ENCODE results near the gene CDH4.

CDH4 gene

DNA sequence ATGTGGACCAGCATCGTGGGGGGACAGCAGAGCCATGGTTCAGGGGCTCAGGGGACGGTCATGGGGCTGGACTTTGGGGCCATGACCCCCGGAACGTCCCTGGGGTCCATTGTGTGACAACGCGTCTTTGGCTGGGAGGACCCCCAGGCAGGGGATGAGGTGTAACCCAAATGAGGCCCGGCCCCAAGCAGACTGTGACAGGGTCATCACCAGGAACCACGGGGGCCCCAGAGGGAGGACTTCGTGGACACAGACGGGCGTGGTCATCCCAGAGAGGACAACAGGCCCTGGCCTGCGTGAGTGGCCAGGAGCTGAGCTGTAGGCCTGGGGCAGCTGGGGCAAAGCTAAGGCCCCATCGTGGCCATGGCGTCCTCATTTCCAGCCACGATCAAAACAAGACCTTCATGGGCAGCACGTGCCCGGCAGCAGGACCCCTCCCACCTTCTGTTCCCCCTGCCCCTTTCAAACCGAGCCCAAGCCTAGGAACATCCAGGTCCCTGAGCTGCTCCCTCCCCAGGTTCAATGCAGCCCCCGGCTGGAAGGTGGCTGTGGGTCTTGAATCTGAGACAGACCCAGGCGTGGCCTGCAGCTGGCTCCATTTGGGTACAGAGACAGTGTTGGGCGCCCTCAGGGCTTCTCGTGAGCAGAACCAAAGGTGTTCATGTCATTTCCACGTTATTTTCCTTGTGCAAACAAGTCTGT, 625.9 kb downstream of the CDH4 start:
- no peak for FAIRE-seq

DNA sequence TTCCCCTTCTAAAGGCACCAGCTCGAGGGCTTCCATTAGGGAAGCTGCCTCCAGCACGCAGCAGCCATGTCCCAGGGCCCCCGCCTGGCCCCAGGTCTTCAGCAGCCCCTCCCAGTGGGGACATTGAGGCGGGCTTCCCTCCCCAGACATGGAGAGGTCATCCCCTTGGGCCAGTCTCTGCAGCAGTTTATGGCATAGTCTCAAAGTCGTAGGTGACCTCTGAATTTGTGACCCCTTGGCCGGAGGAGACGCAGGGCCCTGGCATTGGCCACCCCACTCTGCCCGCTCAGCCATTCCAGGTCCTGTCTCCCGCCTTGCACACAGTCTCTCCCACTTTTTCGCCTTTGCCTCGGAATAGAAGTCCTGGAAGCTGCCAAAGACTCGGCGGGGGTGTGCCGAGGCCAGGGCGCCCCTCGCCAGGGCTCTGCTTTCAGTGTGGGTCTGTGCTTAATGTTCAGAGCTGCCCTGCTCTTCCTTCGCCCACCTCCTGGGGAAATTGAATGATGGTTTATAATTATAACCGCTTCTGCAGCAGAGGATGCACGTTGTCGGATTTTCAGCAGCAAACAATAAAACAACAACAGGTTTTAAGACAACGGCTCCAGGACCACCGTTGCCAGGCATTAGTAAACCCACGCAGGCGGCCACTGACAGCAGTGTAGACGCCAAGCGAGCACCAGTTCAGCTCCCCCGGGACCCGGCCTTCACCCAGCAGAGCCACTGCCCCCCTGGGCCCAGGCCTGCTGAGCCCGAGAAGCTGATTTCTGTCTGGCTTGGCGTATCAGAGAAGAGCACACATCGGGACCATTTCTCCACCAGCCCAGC, 626.6 kb downstream of the CDH4 start:
- FAIRE-seq: no peak

DNA sequence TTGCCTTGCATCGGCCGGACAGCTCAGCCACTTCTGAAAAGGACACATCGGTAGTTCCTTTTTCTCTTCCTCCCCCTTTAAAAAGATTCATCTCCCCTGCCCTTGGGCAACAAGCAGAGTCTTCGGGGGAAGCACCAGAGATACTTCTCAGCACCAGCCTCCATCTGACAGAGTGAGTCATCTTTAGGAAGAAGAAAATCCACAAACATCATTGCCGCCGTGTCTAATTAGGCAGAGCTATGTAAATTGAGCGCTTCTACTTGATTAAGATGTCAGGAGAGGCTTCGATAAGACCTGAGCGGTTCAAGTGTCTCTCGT, 627.2 kb downstream of the CDH4 start:
- FAIRE-seq: no peak

DNA sequence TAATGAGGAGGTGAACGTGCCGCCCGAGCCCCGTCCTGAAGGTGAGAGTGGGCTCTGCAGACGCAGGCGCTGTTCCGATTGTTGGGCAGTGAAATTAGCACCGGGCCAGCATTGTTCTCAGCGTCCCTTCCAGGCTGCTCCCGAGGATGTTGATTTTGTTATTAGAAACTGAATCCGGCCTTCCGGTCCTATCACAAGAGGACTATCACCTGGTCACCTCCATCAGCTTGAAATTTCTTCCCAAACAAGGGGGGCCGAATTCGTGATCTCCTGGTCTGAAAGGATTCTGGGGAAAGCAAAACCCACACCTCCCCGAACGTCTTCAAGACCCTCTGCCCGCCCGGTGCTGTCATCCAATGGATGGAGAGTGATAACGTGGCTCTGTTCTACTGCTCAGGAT, 627.6 kb downstream of the CDH4 start:
- FAIRE-seq: no peak

GRCh38 chr20:61880706-61881105, 628.6 kb downstream of the CDH4 start:
- no peak for FAIRE-seq

- no peak for FAIRE-seq
Measured at GRCh38 chr20:61881416-61881815, 629.4 kb downstream of the CDH4 start.

GRCh38 chr20:61881861-61882260, 629.8 kb downstream of the CDH4 start:
- FAIRE-seq: no peak

GRCh38 chr20:61882716-61883615, 630.9 kb downstream of the CDH4 start:
- FAIRE-seq: no peak

DNA sequence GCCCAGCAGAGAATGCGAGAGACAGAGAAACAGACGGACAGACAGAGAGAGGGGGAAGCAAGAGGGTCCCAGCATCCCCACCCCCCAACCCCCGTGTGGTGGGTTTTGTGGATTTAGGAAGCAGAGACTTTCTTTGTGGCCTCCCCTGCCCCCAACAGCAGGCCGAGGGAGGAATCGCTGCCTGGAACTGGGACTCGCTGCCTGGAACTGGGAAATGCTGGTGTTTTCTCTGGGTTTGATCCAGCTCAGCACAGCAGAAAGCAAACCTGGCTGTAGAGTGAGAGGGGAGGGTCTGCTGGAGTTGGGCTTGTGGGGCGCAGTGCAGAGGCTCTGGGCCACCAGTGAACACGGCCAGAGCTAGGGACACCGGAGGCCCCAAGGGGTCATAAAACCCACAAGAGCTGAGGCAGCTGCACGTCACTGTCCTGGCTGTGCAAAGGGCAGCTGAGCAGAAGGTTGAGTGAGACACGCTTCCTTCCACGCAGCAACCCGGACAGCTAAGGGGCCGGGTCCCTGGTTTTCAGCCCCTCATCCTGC, 631.9 kb downstream of the CDH4 start:
- no peak for FAIRE-seq

DNA sequence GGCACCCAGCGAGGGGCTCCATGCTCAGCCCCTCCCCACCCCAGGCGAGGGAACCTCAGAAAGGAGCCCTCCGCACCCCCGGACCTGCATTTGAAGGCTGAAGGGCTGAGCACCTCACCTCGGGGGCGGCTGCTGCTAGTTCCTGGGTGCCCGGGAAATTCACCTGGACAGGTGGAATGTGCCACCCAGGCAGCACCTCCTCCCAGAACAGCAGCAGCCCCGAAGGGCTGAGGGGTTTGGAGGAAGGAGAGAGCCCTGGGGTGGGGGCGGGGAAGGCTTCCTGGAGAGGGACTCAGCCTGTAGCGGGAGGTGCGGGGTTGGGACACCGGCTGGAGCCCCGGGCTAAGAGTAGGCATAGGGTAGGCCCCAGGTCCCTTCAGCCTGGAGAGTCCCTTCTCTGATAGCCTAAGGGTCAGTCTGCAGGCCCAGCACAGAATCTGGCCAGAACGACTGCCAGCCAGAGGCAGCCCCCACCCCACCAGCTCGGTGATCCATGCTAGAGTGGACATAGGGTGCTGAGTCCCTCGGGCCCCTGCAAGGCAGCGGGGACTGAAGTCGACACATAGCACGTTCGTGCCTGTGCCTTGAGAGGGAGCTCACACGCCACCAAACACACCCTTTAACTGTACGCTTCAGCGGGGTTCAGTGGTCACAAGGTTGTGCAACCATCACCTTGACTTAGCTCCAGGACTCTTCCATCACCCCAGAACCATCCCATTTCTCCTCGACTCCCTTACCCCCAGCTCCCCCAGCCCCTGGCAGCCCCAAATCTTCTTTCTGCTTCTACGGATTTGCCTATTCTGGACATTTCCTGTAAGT, 632.7 kb downstream of the CDH4 start:
- no peak for FAIRE-seq

DNA sequence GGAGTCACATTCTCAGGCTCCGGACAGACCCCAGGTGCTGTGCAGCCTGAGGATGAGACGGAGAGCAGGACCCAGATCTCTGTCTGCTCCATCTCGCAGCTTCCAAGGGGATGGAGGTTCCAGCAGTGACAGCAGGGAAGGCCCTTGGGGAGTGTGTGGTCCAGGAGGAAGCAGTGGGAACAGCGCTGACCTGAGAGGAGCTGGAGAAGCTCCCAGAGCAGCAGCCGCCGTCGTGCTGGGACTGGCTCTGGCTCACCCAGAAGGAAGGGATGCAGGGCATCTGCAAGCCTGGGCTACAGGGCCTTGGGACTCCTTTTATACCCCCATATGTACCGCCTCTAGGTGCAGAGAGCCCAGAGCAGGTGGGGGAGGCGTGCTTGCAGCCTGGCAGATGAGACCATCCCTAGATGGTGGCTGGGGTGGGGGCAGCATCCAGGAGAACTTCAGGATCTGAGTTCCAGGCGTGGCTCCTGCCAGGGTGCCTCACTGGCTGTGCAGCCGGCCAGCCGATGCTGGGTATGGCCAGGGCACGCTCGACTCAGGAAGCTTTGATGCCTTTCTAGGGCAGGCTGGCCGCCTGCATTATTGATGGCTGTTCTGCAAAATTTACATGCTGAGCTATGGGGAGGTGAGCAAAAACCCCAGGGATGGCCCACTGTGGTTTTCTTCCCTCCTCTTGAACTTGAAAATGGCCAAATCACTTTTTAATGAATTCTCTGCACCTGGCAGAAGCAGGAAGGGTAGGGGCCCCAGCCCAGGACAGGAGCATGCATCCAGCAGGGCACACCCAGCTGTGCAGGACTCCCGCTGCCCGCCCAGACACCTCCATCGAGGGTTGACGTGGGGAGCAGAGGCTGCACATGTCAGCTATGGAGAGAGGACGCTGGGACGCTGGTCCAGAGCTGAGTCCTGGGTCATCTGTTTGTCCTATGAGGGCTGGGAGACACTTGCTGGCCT, 634.0 kb downstream of the CDH4 start:
- no peak for FAIRE-seq

DNA sequence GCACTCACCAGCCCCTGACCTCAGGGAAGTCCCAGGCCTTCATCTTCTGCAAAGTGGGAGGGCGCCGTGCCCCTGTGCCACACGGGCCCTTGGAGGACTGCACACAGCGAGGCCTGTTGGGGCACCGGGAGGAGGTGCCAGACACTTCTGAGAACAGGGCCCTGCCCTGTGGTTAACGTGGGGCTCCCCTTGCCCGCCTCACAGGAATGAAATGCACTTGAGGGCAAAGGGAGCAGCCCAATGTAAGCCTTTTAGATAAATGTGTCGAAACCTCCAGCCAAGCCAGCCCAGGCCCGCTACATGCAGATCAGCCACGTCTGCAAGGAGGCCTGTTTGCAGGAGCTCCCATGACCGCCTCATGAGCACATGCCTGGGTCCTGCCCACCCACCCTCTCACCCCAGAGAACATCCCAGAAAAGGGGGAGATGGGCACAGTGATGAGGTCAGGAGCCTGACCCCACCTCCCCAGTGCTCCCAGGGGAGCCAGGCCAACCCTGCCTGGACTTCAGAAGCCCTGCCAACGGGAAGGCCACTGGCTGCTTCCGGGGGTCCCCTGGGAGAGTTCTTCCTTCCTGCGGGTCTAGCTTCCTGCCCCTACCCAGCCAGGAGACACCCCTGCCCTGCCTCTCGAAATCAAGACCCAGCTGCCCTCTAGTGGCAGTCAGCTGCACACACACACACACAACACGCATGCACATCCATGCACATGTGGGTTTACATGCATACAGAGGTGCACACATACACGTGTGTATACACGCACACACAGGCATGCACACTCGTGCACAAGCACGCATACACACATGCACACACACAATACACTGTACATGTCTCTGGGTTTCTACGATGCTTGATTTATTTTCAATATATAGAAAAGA, 634.9 kb downstream of the CDH4 start:
- no peak for FAIRE-seq

DNA sequence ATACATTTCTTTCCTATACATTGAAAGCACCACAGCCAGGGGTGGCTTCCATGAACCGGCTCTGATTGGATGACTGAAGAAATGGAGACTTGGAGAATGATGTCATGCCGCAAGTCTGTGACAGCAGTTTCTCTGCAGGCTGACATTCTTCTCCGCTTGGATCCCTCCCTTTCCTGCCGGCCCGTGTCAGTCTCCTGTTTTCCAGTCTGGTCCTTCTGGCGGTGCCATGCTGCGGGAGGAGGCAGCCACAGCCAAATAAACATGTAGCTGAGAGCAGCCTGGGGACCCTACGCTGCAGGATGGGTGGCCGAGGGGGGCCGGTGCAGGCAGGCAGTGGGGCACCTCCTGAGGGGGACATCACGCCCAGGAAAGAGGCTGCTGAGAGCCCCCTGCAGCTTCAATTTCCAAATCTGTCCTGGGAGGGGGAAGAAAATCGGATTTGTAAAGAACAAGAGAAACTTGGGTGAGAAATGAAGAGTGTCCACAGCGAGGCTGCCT, 635.6 kb downstream of the CDH4 start:
- FAIRE-seq: no peak

GRCh38 chr20:61888101-61888865, 636.2 kb downstream of the CDH4 start:
- no peak for FAIRE-seq

DNA sequence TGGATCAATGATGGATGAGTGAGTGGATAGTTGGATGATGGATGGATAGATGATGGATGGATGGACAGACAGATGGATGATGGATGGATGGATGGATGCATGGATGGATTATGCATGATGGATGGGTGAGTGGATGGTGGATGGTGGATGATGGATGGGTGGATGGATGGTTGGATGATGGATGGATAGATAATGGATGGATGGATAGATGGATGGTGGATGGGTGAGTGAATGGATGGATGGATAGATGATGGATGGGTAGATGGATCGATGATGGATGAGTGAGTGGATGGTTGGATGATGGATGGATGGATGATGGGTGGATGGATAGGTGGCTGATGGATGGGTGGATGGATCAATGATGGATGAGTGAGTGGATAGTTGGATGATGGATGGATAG, 637.6 kb downstream of the CDH4 start:
- no peak for FAIRE-seq

DNA sequence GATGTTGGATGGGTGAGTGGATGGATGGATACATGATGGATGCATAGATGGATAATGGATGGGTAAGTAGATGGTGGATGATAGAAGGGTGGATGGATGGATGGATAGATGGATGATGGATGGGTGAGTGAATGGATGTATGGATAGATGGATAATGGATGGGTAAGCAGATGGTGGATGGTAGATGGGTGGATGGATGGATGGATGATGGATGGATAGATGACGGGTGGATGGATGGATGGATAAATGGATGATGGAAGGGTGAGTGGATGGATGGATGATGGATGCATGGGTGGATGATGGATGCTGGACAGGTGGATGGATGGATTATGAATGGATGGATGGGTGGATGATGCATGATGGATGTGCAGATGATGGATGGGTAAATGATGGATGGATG, 638.1 kb downstream of the CDH4 start:
- FAIRE-seq: no peak

DNA sequence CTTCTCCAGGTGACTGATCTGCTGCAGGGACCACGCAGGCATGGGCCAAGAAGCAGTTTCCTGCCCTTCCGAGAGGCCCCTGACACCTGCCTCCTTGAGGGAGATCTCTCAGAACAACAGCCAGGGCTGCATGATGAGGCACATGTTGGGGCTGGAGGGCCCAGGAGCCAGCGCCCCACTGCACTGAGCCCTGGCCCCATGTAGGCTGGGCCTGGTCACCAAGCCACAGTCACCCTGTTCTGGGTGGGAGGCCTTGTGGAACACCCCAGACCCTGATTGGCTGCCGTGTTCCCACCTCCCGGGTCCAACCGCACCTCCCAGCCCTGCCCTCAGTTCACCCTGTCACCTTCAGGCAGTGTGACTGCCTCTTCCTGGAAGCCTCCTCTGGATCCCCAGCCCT, 639.4 kb downstream of the CDH4 start:
- no peak for FAIRE-seq

DNA sequence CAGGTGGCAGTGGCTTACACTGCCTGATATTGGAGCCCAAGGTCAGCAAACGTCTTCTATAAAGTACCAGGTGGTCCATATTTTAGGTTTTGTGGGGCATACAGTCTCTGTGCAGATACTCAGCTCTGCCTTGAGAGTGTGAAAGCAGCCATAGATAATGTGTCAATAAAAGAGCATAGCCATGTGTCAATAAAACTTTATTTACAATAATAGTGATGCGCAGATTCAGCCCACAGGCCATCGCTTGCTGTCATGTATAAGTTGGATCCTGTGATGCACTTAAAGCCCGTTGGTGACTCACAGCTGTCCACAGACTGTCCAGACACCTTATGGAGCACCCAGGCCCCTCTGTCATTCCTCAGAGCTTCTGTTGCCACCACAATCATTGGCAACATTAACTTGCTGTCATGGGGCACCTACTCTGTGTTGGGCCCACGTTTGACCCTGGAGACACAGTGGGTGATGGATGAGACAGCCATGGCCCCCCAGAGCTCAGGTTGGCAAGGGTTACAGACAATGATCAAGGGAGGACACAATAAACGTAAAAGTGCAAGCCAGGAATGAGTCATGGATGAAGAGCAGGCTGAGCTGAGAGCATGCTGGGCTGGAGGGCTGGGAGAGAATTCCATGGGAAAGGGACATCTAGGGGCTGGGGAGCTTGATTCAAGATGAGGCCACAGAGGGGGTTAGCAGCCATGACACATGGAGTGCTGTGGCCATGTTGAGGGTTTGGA, 640.0 kb downstream of the CDH4 start:
- FAIRE-seq: no peak

All from A204.1 (cell line).